Measurements from ENCODE around the gene SDK1. TPM values are rescaled to one million over a fixed set of nuclear protein-coding genes. Genes with fewer than 3 reads are reported as not detected.

The SDK1 gene
- total and polyA plus RNA-seq, 2 experiments from 2014 or later: 2.1 to 10.0 TPM

DNA sequence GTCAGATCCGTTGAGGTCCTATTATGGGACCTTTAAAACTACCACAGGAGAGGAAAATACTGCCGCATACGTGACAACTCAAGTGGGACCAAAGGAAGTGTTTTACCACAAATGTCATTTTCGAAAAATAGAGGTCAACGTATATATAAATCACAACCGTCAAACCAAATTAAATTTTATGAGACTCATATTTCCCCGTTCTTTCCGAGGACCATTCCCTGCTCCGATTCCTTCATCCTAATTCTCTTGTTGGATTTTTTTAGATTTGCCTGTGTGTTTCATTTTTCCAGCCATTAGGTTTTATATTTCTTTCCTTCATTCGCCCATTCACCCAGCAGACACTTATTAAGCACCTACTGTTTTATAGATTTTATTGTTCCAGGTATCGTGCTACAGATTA lies 797.1 kb downstream of the SDK1 start:
- Histone ChIP-seq H3K27me3 (ENCODE audit: insufficient read depth) (no peaks in the 10 kb centered on the region), H3K27ac (ENCODE audit: low read depth) (no peak overlapping the region), H3K79me2 (replicated peaks; ENCODE audit: insufficient read depth) (no peaks in the 10 kb centered on the region), H4K20me1 (replicated peaks; ENCODE audit: insufficient read depth) (no peaks in the 10 kb centered on the region), H3F3A (replicated peaks; ENCODE audit: low read depth) (no peaks in the 10 kb centered on the region), H2AFZ (no peak overlapping the region), H3K4me1 (ENCODE audit: insufficient read depth) (no peaks in the 10 kb centered on the region), H3K36me3 (ENCODE audit: insufficient read depth) (no peaks in the 10 kb centered on the region), H3K4me2 (no peak overlapping the region), H3K9me2 (ENCODE audit: insufficient read depth) (no peaks in the 10 kb centered on the region), H3K4me3 (no peak overlapping the region)
- H3K27ac Mint-ChIP-seq: no peak overlapping the region
- DNase-seq (ENCODE audit: low spot score) (no peak), ATAC-seq (no peak)
- TF ChIP-seq EZH2phosphoT487 (IDR thresholded peaks at IDR 0.05; ENCODE audit: unreplicated experiment) (no peak), POLR2AphosphoS5 (IDR thresholded peaks at IDR 0.05; ENCODE audit: low read depth) (no peak), NANOG (IDR thresholded peaks at IDR 0.05; ENCODE audit: borderline replicate concordance) (no peak), STAT1 (IDR thresholded peaks at IDR 0.05; ENCODE audit: unreplicated experiment) (no peak), EZH2 (IDR thresholded peaks at IDR 0.05; ENCODE audit: low read depth, unreplicated experiment) (no peak), ZNF331 (CRISPR knock-in tag; IDR thresholded peaks at IDR 0.05; ENCODE audit: low read depth) (no peak), ZNF114 (CRISPR knock-in tag; IDR thresholded peaks at IDR 0.05) (no peak), JUNB (IDR thresholded peaks at IDR 0.05; ENCODE audit: unreplicated experiment) (no peak), CREB1 (CRISPR knock-in tag; IDR thresholded peaks at IDR 0.05; ENCODE audit: low read depth) (no peak)
- TF ChIP-seq, protein P1, sequence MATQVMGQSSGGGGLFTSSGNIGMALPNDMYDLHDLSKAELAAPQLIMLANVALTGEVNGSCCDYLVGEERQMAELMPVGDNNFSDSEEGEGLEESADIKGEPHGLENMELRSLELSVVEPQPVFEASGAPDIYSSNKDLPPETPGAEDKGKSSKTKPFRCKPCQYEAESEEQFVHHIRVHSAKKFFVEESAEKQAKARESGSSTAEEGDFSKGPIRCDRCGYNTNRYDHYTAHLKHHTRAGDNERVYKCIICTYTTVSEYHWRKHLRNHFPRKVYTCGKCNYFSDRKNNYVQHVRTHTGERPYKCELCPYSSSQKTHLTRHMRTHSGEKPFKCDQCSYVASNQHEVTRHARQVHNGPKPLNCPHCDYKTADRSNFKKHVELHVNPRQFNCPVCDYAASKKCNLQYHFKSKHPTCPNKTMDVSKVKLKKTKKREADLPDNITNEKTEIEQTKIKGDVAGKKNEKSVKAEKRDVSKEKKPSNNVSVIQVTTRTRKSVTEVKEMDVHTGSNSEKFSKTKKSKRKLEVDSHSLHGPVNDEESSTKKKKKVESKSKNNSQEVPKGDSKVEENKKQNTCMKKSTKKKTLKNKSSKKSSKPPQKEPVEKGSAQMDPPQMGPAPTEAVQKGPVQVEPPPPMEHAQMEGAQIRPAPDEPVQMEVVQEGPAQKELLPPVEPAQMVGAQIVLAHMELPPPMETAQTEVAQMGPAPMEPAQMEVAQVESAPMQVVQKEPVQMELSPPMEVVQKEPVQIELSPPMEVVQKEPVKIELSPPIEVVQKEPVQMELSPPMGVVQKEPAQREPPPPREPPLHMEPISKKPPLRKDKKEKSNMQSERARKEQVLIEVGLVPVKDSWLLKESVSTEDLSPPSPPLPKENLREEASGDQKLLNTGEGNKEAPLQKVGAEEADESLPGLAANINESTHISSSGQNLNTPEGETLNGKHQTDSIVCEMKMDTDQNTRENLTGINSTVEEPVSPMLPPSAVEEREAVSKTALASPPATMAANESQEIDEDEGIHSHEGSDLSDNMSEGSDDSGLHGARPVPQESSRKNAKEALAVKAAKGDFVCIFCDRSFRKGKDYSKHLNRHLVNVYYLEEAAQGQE (IDR thresholded peaks at IDR 0.05; ENCODE audit: unreplicated experiment): no peak
- TF ChIP-seq, protein P2, sequence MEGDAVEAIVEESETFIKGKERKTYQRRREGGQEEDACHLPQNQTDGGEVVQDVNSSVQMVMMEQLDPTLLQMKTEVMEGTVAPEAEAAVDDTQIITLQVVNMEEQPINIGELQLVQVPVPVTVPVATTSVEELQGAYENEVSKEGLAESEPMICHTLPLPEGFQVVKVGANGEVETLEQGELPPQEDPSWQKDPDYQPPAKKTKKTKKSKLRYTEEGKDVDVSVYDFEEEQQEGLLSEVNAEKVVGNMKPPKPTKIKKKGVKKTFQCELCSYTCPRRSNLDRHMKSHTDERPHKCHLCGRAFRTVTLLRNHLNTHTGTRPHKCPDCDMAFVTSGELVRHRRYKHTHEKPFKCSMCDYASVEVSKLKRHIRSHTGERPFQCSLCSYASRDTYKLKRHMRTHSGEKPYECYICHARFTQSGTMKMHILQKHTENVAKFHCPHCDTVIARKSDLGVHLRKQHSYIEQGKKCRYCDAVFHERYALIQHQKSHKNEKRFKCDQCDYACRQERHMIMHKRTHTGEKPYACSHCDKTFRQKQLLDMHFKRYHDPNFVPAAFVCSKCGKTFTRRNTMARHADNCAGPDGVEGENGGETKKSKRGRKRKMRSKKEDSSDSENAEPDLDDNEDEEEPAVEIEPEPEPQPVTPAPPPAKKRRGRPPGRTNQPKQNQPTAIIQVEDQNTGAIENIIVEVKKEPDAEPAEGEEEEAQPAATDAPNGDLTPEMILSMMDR (conservative IDR thresholded peaks at IDR 0.05; ENCODE audit: low read depth in 2 of 2): no peak
- TF ChIP-seq, protein P3, sequence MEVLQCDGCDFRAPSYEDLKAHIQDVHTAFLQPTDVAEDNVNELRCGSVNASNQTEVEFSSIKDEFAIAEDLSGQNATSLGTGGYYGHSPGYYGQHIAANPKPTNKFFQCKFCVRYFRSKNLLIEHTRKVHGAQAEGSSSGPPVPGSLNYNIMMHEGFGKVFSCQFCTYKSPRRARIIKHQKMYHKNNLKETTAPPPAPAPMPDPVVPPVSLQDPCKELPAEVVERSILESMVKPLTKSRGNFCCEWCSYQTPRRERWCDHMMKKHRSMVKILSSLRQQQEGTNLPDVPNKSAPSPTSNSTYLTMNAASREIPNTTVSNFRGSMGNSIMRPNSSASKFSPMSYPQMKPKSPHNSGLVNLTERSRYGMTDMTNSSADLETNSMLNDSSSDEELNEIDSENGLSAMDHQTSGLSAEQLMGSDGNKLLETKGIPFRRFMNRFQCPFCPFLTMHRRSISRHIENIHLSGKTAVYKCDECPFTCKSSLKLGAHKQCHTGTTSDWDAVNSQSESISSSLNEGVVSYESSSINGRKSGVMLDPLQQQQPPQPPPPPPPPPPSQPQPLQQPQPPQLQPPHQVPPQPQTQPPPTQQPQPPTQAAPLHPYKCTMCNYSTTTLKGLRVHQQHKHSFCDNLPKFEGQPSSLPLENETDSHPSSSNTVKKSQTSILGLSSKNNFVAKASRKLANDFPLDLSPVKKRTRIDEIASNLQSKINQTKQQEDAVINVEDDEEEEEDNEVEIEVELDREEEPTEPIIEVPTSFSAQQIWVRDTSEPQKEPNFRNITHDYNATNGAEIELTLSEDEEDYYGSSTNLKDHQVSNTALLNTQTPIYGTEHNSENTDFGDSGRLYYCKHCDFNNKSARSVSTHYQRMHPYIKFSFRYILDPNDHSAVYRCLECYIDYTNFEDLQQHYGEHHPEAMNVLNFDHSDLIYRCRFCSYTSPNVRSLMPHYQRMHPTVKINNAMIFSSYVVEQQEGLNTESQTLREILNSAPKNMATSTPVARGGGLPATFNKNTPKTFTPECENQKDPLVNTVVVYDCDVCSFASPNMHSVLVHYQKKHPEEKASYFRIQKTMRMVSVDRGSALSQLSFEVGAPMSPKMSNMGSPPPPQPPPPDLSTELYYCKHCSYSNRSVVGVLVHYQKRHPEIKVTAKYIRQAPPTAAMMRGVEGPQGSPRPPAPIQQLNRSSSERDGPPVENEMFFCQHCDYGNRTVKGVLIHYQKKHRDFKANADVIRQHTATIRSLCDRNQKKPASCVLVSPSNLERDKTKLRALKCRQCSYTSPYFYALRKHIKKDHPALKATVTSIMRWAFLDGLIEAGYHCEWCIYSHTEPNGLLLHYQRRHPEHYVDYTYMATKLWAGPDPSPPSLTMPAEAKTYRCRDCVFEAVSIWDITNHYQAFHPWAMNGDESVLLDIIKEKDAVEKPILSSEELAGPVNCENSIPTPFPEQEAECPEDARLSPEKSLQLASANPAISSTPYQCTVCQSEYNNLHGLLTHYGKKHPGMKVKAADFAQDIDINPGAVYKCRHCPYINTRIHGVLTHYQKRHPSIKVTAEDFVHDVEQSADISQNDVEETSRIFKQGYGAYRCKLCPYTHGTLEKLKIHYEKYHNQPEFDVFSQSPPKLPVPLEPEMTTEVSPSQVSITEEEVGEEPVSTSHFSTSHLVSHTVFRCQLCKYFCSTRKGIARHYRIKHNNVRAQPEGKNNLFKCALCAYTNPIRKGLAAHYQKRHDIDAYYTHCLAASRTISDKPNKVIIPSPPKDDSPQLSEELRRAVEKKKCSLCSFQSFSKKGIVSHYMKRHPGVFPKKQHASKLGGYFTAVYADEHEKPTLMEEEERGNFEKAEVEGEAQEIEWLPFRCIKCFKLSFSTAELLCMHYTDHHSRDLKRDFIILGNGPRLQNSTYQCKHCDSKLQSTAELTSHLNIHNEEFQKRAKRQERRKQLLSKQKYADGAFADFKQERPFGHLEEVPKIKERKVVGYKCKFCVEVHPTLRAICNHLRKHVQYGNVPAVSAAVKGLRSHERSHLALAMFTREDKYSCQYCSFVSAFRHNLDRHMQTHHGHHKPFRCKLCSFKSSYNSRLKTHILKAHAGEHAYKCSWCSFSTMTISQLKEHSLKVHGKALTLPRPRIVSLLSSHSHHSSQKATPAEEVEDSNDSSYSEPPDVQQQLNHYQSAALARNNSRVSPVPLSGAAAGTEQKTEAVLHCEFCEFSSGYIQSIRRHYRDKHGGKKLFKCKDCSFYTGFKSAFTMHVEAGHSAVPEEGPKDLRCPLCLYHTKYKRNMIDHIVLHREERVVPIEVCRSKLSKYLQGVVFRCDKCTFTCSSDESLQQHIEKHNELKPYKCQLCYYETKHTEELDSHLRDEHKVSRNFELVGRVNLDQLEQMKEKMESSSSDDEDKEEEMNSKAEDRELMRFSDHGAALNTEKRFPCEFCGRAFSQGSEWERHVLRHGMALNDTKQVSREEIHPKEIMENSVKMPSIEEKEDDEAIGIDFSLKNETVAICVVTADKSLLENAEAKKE (CRISPR knock-in tag; IDR thresholded peaks at IDR 0.05): no peak
- TF ChIP-seq, protein P4, sequence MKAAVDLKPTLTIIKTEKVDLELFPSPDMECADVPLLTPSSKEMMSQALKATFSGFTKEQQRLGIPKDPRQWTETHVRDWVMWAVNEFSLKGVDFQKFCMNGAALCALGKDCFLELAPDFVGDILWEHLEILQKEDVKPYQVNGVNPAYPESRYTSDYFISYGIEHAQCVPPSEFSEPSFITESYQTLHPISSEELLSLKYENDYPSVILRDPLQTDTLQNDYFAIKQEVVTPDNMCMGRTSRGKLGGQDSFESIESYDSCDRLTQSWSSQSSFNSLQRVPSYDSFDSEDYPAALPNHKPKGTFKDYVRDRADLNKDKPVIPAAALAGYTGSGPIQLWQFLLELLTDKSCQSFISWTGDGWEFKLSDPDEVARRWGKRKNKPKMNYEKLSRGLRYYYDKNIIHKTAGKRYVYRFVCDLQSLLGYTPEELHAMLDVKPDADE (IDR thresholded peaks at IDR 0.05): no peak
- peaks cover 2% of the 10 kb centered on the region; the same call in 1 of the 3 replicates for H3K36me3 Mint-ChIP-seq (ENCODE audit: low read depth)
- no peaks in the 10 kb centered on the region for H3K27me3 Mint-ChIP-seq (ENCODE audit: insufficient read depth, low read depth, poor library complexity)
- H3K4me1 Mint-ChIP-seq: peaks cover under 1% of the 10 kb centered on the region; the same call in 2 of the 3 replicates
- no peak overlapping the region for H3K4me3 Mint-ChIP-seq
- H3K9me3 Mint-ChIP-seq: no peaks in the 10 kb centered on the region; the same call in 1 of the 3 replicates

Data from GM23338 (cell line).